C4-2B (cell line): ENCODE measurements around the gene STAB2.

Experiments
- H3K27ac ChIP-seq: fragments of 450-650 bp; 2 replicates; pipeline ENCODE4 v1.5.1; 2017
- CTCF ChIP-seq: fragments of 450-650 bp; conservative IDR thresholded peaks from 2 replicates; pipeline ENCODE4 v1.5.1; 2017; ENCODE audit warnings: mild to moderate bottlenecking
- ZFX ChIP-seq: fragments of 450-650 bp; IDR thresholded peaks from 2 replicates; pipeline ENCODE4 v1.6.1; 2017

The STAB2 gene, protein sequence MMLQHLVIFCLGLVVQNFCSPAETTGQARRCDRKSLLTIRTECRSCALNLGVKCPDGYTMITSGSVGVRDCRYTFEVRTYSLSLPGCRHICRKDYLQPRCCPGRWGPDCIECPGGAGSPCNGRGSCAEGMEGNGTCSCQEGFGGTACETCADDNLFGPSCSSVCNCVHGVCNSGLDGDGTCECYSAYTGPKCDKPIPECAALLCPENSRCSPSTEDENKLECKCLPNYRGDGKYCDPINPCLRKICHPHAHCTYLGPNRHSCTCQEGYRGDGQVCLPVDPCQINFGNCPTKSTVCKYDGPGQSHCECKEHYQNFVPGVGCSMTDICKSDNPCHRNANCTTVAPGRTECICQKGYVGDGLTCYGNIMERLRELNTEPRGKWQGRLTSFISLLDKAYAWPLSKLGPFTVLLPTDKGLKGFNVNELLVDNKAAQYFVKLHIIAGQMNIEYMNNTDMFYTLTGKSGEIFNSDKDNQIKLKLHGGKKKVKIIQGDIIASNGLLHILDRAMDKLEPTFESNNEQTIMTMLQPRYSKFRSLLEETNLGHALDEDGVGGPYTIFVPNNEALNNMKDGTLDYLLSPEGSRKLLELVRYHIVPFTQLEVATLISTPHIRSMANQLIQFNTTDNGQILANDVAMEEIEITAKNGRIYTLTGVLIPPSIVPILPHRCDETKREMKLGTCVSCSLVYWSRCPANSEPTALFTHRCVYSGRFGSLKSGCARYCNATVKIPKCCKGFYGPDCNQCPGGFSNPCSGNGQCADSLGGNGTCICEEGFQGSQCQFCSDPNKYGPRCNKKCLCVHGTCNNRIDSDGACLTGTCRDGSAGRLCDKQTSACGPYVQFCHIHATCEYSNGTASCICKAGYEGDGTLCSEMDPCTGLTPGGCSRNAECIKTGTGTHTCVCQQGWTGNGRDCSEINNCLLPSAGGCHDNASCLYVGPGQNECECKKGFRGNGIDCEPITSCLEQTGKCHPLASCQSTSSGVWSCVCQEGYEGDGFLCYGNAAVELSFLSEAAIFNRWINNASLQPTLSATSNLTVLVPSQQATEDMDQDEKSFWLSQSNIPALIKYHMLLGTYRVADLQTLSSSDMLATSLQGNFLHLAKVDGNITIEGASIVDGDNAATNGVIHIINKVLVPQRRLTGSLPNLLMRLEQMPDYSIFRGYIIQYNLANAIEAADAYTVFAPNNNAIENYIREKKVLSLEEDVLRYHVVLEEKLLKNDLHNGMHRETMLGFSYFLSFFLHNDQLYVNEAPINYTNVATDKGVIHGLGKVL (N-terminal part only)

GRCh38 chr12:103586791-103587370, at the start of gene STAB2:
TSS of gene STAB2 (plus strand) at chr12:103587273. CDS start at chr12:103587477, 204 bp downstream.
- no peak within 1 kb of the TSS for H3K27ac ChIP-seq
- no peak for TF ChIP-seq CTCF
- no peak for TF ChIP-seq ZFX

- H3K27ac ChIP-seq: no peak overlapping the region
- TF ChIP-seq CTCF (no peak), ZFX (no peak)
Measured at GRCh38 chr12:103538397-103538796, 48.7 kb upstream of the STAB2 start.

- H3K27ac ChIP-seq: no peak overlapping the region
- TF ChIP-seq ZFX (no peak), CTCF (no peak)
Measured at GRCh38 chr12:103540319-103540718, 46.8 kb upstream of the STAB2 start.

DNA sequence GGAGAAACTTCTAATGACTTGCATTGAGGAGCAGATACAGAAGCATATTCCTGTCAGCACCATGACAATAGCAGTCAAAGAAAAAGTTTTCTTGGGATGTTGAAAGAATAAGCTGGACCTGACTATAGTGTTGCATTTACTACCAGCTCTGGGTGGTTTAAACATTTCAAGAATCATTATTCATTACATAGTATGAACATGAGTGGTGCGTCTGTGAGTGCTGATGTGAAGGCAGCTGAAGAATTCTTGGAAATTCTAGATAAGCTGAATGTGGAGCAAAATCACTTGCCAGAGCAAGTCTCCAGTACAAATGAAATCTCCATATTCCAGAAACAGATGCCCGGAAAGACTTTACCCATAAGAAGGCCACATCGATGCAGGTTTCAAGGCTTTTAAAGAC, 45.0 kb upstream of the STAB2 start:
- TF ChIP-seq CTCF (no peak), ZFX (no peak)
- no peak overlapping the region for H3K27ac ChIP-seq

DNA sequence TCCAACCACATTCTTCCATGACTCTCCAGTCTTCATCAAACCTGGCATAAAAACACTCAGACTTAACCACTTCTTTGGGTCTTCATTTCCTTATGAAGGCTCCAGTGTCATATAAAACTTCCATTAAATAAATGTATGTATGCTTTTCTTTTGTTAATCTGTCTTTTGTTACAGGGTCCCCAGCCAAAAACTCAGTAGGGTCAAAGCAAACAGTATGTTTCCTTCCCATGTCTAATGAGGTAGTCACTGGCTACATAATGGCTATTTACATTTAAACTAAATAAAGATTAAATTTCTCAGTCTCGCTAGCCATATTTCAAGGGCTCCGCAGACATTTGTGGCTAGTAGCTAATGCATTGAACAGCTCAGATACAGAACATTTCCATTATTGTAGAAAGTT, 40.1 kb upstream of the STAB2 start:
- TF ChIP-seq ZFX (no peak), CTCF (no peak)
- no peak overlapping the region for H3K27ac ChIP-seq

- TF ChIP-seq CTCF: no peak
- no peak for TF ChIP-seq ZFX
- H3K27ac ChIP-seq: no peak overlapping the region
Measured at GRCh38 chr12:103547376-103547775, 39.7 kb upstream of the STAB2 start.
